AG10803 (cell line): ENCODE results near the gene CCHCR1.
A peak's percentile ranks its signal among the peaks of the same experiment; 100 is the strongest.
"Not testable (repeated sequence)": the region's sequence is repeated elsewhere in the genome, so short reads cannot be mapped to it uniquely, and the experiment has no call there.

ENCODE experiments used
- DNase-seq: peaks from one replicate; pipeline ENCODE4 v3.0.0; 2010; ENCODE audit warnings: low read depth
- H3K4me3 ChIP-seq: 2 replicates; pipeline ENCODE4 v1.5.1; 2011; ENCODE audit warnings: mild to moderate bottlenecking, low read length, control low read depth
- TF ChIP-seq, protein P1 (sequence below): conservative IDR thresholded peaks from 2 replicates; pipeline ENCODE4 v1.5.1; 2011; ENCODE audit warnings: mild to moderate bottlenecking, low read length, control low read depth, inconsistent platforms

CCHCR1 gene

DNA sequence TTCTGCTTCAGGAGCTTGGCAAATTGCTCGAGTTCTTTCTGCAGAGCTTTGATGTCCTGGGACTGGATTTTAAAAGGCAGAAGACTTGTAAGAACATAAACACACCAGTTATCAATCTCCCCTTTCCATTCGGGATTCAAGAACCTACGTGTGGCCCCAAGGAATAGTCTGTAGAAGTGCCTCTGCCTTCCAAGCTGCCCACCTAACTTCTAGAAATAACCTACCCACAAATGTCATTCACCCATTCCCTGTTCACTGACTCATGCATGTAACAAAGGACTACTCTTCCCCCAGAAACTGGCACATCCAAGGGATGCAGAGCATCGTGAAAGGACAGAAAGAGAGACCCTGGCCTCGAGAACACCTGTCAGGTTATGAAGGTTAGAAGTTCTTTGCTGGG lies 8.4 kb upstream of the CCHCR1 start:
- TF ChIP-seq, protein P1, sequence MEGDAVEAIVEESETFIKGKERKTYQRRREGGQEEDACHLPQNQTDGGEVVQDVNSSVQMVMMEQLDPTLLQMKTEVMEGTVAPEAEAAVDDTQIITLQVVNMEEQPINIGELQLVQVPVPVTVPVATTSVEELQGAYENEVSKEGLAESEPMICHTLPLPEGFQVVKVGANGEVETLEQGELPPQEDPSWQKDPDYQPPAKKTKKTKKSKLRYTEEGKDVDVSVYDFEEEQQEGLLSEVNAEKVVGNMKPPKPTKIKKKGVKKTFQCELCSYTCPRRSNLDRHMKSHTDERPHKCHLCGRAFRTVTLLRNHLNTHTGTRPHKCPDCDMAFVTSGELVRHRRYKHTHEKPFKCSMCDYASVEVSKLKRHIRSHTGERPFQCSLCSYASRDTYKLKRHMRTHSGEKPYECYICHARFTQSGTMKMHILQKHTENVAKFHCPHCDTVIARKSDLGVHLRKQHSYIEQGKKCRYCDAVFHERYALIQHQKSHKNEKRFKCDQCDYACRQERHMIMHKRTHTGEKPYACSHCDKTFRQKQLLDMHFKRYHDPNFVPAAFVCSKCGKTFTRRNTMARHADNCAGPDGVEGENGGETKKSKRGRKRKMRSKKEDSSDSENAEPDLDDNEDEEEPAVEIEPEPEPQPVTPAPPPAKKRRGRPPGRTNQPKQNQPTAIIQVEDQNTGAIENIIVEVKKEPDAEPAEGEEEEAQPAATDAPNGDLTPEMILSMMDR: no peak
- no peak overlapping the region for H3K4me3 ChIP-seq
- no peak for DNase-seq

DNA sequence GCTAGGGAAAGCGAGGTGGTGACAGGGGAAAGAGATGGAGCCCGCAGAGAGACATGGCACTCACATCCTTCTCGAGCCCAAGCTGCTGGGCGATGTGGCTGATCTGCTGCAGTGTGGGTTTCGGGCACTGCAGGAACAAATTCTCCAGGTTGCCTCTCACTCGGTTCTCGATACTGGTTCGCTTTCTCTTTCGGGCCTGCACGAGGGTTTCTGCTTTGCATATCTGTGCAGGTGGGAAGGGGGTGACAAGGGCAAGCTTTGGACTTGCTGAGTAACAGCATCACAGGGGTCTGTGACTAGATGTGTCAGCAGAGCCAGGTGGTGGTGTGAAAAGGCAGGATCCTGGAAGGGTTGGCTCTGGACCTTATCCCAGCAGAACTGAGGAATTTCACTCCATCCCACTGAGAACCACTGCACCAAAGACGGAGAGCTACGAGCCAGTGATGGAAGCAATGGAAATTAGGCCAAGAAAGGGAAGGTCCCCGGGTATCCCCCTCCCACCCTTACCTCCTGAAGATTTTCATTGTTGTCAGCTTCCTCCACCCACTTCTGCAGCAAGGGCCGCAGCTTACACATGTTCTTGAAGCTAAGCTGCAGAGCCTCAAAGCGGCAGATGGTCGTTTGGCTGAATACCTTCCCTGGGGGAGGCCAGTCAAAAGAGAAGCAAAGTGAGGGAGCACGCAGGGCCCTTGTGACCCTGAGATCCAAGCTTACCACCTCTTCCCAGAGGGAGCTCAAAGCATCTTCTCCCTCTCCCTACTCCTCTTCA lies 7.6 kb upstream of the CCHCR1 start:
- H3K4me3 ChIP-seq, DNase-seq: not testable (repeated sequence)

DNA sequence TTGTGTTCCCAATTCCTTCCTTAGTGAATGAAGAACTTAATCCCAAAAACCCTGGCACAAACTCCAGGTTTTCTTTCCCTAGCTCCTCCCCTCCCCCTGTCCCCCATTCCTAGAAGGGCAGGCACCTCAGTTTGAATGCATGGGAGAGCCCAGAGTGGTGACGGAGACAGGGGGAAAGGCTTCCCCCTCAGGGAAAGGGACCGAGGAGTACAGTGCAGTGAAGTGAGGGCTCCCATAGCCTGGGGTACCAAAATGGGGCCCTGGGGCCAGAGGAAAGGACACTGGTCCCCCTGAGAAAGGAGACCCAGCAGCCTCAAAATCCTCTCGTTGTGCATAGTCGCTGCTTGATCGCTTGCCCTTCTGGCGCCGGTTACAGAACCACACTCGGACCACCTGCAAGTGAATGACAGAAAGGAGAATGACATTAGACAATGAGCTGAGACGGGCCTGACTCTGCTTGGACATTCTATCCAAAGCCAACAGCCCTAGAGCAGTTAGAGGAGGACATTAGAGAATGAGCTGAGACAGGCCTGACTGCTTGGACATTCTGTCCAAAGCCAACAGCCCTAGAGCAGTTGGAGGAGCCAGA lies 7.0 kb upstream of the CCHCR1 start:
- not testable (repeated sequence) for DNase-seq, H3K4me3 ChIP-seq

DNA sequence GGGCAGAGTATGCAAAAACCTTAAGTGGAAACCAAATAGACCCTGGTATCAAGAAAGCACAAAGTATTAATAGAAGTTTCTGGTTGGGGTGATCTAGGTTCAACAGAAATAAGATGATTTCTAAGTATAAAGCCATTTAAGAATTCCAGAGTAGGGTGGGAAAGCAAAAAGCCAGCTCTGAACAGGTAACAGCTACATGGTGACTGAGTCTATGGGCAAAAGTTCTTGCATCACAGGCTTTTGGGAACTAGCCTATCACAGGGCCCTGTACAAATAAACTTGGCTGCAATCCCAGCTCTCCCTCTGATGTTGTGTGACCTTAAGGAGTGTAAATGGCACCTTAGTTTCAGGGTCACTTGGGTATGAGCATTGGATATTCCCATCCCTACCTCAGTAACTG lies 6.3 kb upstream of the CCHCR1 start:
- TF ChIP-seq, protein P1: no peak
- no peak overlapping the region for H3K4me3 ChIP-seq
- no peak for DNase-seq

DNA sequence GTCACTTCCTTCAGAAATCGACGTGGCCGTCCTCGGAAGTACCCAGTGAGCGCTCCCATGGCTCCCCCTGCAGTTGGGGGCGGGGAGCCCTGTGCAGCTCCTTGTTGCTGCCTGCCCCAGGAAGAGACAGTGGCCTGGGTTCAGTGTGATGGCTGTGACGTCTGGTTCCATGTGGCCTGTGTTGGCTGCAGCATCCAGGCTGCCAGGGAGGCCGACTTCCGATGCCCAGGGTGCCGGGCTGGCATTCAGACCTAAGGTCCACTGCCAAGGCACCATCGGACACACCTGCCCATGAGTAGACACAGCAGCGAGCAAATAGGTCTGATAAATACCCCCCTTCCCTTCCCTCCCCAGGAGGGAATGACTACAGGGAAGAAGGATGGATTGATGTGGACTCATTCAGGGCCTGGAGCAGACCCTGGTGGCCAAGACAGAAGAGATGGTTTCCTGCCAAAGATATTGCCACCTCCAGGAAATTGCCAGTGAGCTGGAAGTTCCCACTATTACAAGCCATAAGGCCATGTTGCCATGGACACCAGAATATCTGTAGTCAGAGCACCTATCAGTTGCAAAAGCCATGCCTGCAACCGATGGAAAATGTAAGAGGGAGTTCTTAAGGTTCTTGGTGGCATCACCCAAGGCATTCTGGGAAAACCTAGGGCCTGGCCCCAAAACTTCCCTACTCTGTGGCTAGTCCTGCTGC lies 5.0 kb upstream of the CCHCR1 start:
- TF ChIP-seq, protein P1: no peak
- no peak for DNase-seq
- H3K4me3 ChIP-seq: no peak overlapping the region

DNA sequence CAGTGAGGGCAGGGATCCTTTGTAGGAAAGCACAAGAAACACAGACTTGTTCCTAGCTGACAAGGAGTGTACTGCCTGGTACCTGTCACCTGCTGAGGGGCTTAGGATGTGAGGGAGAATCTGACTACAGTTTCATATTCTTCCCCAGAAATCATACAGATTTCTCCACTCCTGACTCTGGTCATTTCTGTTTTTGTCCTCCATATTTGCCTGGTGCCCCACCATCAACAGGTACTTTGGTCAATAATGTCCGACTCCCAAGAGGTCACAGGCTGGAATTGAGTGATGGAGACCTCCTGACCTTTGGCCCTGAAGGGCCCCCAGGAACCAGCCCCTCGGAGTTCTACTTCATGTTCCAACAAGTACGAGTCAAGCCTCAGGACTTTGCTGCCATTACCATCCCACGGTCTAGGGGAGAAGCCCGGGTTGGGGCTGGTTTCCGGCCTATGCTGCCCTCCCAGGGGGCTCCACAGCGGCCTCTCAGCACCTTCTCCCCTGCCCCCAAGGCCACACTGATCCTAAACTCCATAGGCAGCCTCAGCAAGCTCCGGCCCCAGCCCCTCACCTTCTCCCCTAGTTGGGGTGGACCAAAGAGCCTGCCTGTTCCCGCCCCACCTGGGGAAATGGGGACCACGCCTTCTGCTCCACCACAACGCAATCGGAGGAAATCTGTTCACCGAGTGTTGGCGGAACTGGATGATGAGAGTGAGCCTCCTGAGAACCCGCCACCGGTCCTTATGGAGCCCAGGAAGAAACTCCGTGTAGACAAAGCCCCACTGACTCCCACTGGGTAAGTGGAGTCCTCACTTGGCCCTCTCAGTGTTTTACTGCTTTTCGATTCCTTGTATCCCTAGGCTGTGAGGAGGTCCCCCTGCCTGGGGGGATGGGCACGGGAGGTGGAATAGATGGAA lies 3.9 kb upstream of the CCHCR1 start:
- DNase-seq: no peak
- TF ChIP-seq, protein P1: no peak
- no peak overlapping the region for H3K4me3 ChIP-seq

DNA sequence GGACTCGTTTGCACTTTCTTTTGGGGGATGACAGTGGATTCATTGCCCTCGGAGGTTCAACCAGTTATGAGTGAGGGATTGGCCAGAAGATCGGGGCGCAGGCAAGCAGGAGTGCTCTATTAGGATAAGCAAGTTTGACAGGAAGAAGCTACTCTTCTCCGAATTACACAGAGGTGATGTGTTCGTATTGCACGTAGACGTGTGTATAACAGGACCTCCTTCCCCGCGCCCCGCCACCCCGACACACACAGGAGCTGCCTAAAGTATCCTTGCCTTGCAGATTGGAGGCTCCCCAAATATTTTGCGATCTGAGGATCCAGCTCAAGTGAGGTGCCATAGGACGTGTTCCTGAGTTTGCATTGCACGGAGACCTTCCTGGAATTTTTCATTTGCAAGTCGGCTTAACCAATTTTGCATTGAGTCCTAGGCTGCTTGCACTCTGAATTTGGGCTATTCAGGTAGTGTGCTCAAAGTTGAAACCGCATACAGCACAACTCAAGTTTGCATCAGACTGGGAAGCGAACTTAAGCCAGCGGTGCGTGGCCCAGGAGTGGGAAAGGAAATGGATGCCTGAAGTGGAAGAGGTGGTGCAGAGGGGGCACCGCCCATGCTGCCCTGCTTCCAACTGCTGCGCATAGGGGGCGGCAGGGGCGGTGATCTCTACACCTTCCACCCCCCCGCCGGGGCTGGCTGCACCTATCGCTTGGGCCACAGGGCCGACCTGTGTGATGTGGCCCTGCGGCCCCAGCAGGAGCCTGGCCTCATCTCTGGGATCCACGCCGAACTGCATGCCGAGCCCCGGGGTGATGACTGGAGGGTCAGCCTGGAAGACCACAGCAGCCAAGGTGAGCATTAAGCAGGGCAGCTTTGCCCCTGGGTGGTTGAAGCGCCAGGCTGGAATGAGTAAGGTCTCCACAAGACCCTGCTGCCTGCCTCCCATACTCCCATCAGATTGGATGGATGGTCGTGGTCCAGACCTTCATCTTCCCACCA lies 1.6 kb upstream of the CCHCR1 start:
- peak; percentile 15 for DNase-seq
- TF ChIP-seq, protein P1: peak; percentile 12; the same call in 1 of the 2 replicates
- peak overlapping the region; percentile 89 for H3K4me3 ChIP-seq
